CD14-positive monocyte (primary cell): ENCODE data around the gene ACSM3. TPM values are rescaled to one million over a fixed set of nuclear protein-coding genes. Genes with fewer than 3 reads are reported as not detected.

Experiments
- DNase-seq, 3 donors: peaks; one replicate each; pipeline ENCODE4 v3.0.0-alpha.2; 2011 to 2022
- H2AFZ ChIP-seq: 2 replicates; pipeline ENCODE4 v1.6.0; 2012; ENCODE audit warnings: mild to moderate bottlenecking, low read depth, low read length, inconsistent platforms; ENCODE audit not compliant: insufficient read depth, poor library complexity, severe bottlenecking
- H3K27ac ChIP-seq, 2 donors: 1 replicate in 1 of 2; 2 replicates in 1 of 2; pipeline ENCODE4 v1.5.1; 2012 to 2013; ENCODE audit warnings: low read length in 2 of 2, control low read depth in 1 of 2, inconsistent platforms in 1 of 2, low read depth in 1 of 2, mild to moderate bottlenecking in 1 of 2
- H3K27me3 ChIP-seq, 2 donors: one replicate each; pipeline versions ENCODE4 v1.6.0 to v1.6.1; 2011 to 2013; ENCODE audit warnings: low read length in 2 of 2; ENCODE audit not compliant: control insufficient read depth in 2 of 2, insufficient read depth in 2 of 2
- H3K36me3 ChIP-seq, 2 donors: replicated peaks in 1 of 2; 1 replicate in 1 of 2; 2 replicates in 1 of 2; pipeline versions ENCODE4 v1.5.1 to v1.6.1; 2012 to 2013; ENCODE audit warnings: low read length in 2 of 2, control low read depth in 1 of 2, inconsistent platforms in 1 of 2, mild to moderate bottlenecking in 1 of 2; ENCODE audit not compliant: insufficient read depth in 2 of 2, control insufficient read depth in 1 of 2
- H3K4me1 ChIP-seq, 2 donors: 1 replicate in 1 of 2; 2 replicates in 1 of 2; pipeline versions ENCODE4 v1.5.1 to v1.6.1; 2012 to 2013; ENCODE audit warnings: low read length in 2 of 2, control low read depth in 1 of 2, inconsistent platforms in 1 of 2, mild to moderate bottlenecking in 1 of 2, moderate library complexity in 1 of 2; ENCODE audit not compliant: insufficient read depth in 2 of 2, control insufficient read depth in 1 of 2
- H3K4me2 ChIP-seq: replicated peaks from 2 replicates; pipeline ENCODE3; 2012; ENCODE audit warnings: low read length, moderate library complexity, mild to moderate bottlenecking; ENCODE audit not compliant: poor library complexity, severe bottlenecking; ENCODE audit errors: extremely low read depth
- H3K4me3 ChIP-seq, 3 experiments: fragments of 200-600 bp in 1 of 3; sonication (generic) in 1 of 3; replicated peaks in 1 of 3; 1 replicate in 2 of 3; 2 replicates in 1 of 3; pipeline ENCODE4 v1.5.1; 2011 to 2013; ENCODE audit warnings: low read length in 3 of 3, mild to moderate bottlenecking in 3 of 3, control low read depth in 2 of 3, low read depth in 2 of 3, inconsistent platforms in 1 of 3, moderate library complexity in 1 of 3
- H3K79me2 ChIP-seq: 2 replicates; pipeline ENCODE4 v1.6.0; 2012; ENCODE audit warnings: mild to moderate bottlenecking, control low read depth, inconsistent platforms, low read length, moderate library complexity; ENCODE audit not compliant: insufficient read depth
- H3K9ac ChIP-seq: 2 replicates; pipeline ENCODE4 v1.6.0; 2017; ENCODE audit warnings: low read length, mild to moderate bottlenecking; ENCODE audit not compliant: insufficient read depth, poor library complexity, severe bottlenecking
- H3K9me3 ChIP-seq, 2 donors: replicated peaks in 1 of 2; 1 replicate in 1 of 2; 2 replicates in 1 of 2; pipeline versions ENCODE4 v1.5.1 to v1.6.1; 2012 to 2013; ENCODE audit warnings: low read length in 2 of 2, control low read depth in 1 of 2; ENCODE audit not compliant: control insufficient read depth in 1 of 2, insufficient read depth in 1 of 2
- H4K20me1 ChIP-seq: 2 replicates; pipeline ENCODE4 v1.6.0; 2012; ENCODE audit warnings: mild to moderate bottlenecking, low read length, control low read depth, moderate library complexity; ENCODE audit not compliant: insufficient read depth
- H3K27ac Mint-ChIP-seq, 7 donors: one replicate each; pipeline ENCODE4 v1.8.0; 2020; ENCODE audit warnings: mild to moderate bottlenecking in 7 of 7, mixed read lengths in 7 of 7, moderate library complexity in 6 of 7, inconsistent platforms in 2 of 7
- H3K27me3 Mint-ChIP-seq, 3 donors: one replicate each; pipeline ENCODE4 v1.8.0; 2021 to 2022; ENCODE audit warnings: low read depth in 3 of 3, mild to moderate bottlenecking in 3 of 3, mixed read lengths in 3 of 3, moderate library complexity in 3 of 3, inconsistent platforms in 1 of 3
- H3K36me3 Mint-ChIP-seq, 2 donors: one replicate each; pipeline ENCODE4 v1.8.0; 2020; ENCODE audit warnings: mixed read lengths in 2 of 2, inconsistent platforms in 1 of 2, mild to moderate bottlenecking in 1 of 2
- H3K4me1 Mint-ChIP-seq: one replicate; pipeline ENCODE4 v1.8.0; 2020; ENCODE audit warnings: mild to moderate bottlenecking, mixed read lengths
- H3K4me3 Mint-ChIP-seq, 2 donors: one replicate each; pipeline ENCODE4 v1.8.0; 2020; ENCODE audit warnings: mild to moderate bottlenecking in 2 of 2, mixed read lengths in 2 of 2, moderate library complexity in 1 of 2
- H3K9me3 Mint-ChIP-seq, 7 donors: one replicate each; pipeline ENCODE4 v1.8.0; 2020 to 2022; ENCODE audit warnings: mixed read lengths in 7 of 7, mild to moderate bottlenecking in 6 of 7, moderate library complexity in 6 of 7, inconsistent platforms in 2 of 7
- CTCF ChIP-seq: fragments of 200-600 bp; IDR thresholded peaks from one replicate; pipeline ENCODE4 v1.8.0; 2022; ENCODE audit warnings: antibody characterized with exemption, mild to moderate bottlenecking
- WGBS: methylation state at CpG from one replicate; pipeline ENCODE4 v1.1.5; 2013; ENCODE audit warnings: missing lambda C conversion rate; ENCODE audit not compliant: insufficient coverage; 5-methylcytosine and 5-hydroxymethylcytosine counted together
- intact Hi-C, 2 donors: fragments of 100-400 bp; cut with micrococcal nuclease; formaldehyde crosslinking; loops; one replicate each; pipeline versions ENCODE4 v1.15.0 to v1.15.1; 2023
- polyA plus RNA-seq, 3 donors: library from polyadenylated mRNA; depleted of rRNA in 1 of 3; unstranded in 2 of 3; stranded (reverse) in 1 of 3; fragments of 300-500 nt in 2 of 3; fragments of >200 nt in 1 of 3; fragmentation: Illumina TruSeq in 2 of 3; gene quantifications; 1 replicate in 2 of 3; 2 replicates in 1 of 3; pipeline ENCODE4 v1.2.3, GENCODE V29; 2012 to 2021

Gene ACSM3
- polyA plus RNA-seq, 3 donors = 1.6 to 5.1 (median 1.9) TPM

DNA sequence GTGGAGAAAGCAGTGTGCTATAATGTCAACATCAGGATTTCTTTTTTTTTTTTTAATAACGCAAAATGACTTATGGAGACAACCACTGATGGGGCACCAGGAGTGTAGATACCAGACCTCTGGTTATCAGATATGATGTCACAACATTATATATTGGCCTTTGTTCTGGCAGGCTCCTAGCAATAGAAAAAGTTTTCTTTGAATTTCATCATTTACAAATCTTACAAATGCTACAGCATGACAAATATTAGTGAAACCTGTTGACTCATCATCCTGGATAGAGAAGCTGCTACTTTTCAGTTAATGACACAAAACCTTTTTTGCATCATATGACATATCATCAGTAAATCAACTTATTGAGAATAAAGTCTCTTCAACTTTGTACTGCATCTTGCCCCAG, 28.3 kb upstream of the ACSM3 start:
- no CpG with 5 or more reads among the region's 1 CpG for WGBS
- Histone ChIP-seq H3K9me3 (no peaks in the 10 kb centered on the region), H2AFZ (no peak overlapping the region), H3K4me2 (no peak overlapping the region), H3K79me2 (peaks cover 37% of the 10 kb centered on the region), H3K27ac (peak overlapping the region in 1 of 2 donors; percentile 6), H3K4me3 (no peak overlapping the region), H3K27me3 (no peaks in the 10 kb centered on the region), H3K9ac (no peak overlapping the region), H4K20me1 (peaks cover 50% of the 10 kb centered on the region), H3K36me3 (peaks cover 48 to 73% of the 10 kb centered on the region in 2 donors), H3K4me1 (peaks cover 8 to 12% of the 10 kb centered on the region in 2 donors)
- TF ChIP-seq CTCF = no peak
- DNase-seq = peak in 1 of 3 donors; percentile 39
- H3K36me3 Mint-ChIP-seq = peaks cover 57 to 67% of the 10 kb centered on the region in 2 donors
- H3K27ac Mint-ChIP-seq = peak overlapping the region in 3 of 7 donors; percentile 5 to 65 (median 19)
- intact Hi-C loops = no loop called here
- H3K4me3 Mint-ChIP-seq = no peak overlapping the region
- no peaks in the 10 kb centered on the region for H3K27me3 Mint-ChIP-seq
- peaks cover 16% of the 10 kb centered on the region for H3K4me1 Mint-ChIP-seq
- no peaks in the 10 kb centered on the region for H3K9me3 Mint-ChIP-seq

- H3K27me3 ChIP-seq = no peaks in the 10 kb centered on the region
Measured at GRCh38 chr16:20740007-20740883, 23.6 kb upstream of the ACSM3 start.

More at GRCh38 chr16:20740007-20740883, 23.6 kb upstream of the ACSM3 start:
- Mint-ChIP-seq H3K4me1 (peaks cover 32% of the 10 kb centered on the region), H3K4me3 (peak overlapping the region; percentile 94 to 99), H3K36me3 (peaks cover 34 to 42% of the 10 kb centered on the region in 2 donors), H3K9me3 (no peaks in the 10 kb centered on the region), H3K27me3 (no peaks in the 10 kb centered on the region), H3K27ac (peak overlapping the region; percentile 95 to 98 (median 96))
- Histone ChIP-seq H3K4me2 (peak overlapping the region; percentile 93), H3K27ac (peak overlapping the region; percentile 96 to 98), H3K36me3 (peaks cover 33 to 39% of the 10 kb centered on the region in 2 donors), H3K79me2 (peaks cover 45% of the 10 kb centered on the region), H3K4me1 (peaks cover 30 to 39% of the 10 kb centered on the region in 2 donors), H3K4me3 (peak overlapping the region; percentile 84 to 97 (median 94)), H4K20me1 (peaks cover 47% of the 10 kb centered on the region), H2AFZ (peak overlapping the region; percentile 77), H3K9me3 (no peaks in the 10 kb centered on the region), H3K9ac (peak overlapping the region; percentile 91)
- DNase-seq = peak in 2 of 3 donors; percentile 10 to 12
- 0% methylated on average over 1 of the region's 11 CpGs for WGBS
- TF ChIP-seq CTCF = peak; percentile 24
- intact Hi-C loops = loop anchor here in 1 of 2 donors (10.0 kb wide), 1 partner anchor 155 kb away; no protein-coding TSS in a partner anchor
